Right atrium auricular region (tissue), 2 donors: ENCODE data around the gene OAF. TPM values are rescaled to one million over a fixed set of nuclear protein-coding genes. Genes with fewer than 3 reads are reported as not detected.

Source experiments
- DNase-seq: peaks from one replicate; pipeline ENCODE4 v3.0.0-alpha.2; 2019; ENCODE audit warnings: low spot score
- H3K27ac ChIP-seq, 2 donors: fragments of 200-600 bp; sonication (generic); 1 replicate in 1 of 2; 2 replicates in 1 of 2; pipeline ENCODE4 v1.5.1; 2016 to 2019
- H3K27me3 ChIP-seq, 2 donors: fragments of 200-600 bp; sonication (generic); one replicate each; pipeline versions ENCODE4 v1.5.1 to v1.6.0; 2017 to 2019
- H3K36me3 ChIP-seq: fragments of 200-600 bp; sonication (generic); one replicate; pipeline ENCODE4 v1.5.1; 2016
- H3K4me1 ChIP-seq, 2 donors: fragments of 200-600 bp; sonication (generic); one replicate each; pipeline versions ENCODE4 v1.5.1 to v1.6.0; 2017 to 2019
- H3K4me3 ChIP-seq, 2 donors: fragments of 200-600 bp; sonication (generic); 1 replicate in 1 of 2; 2 replicates in 1 of 2; pipeline ENCODE4 v1.5.1; 2017 to 2019; ENCODE audit warnings: mild to moderate bottlenecking in 1 of 2, moderate library complexity in 1 of 2
- H3K9me3 ChIP-seq, 2 donors: fragments of 200-600 bp; sonication (generic); one replicate each; pipeline ENCODE4 v1.5.1; 2019
- CTCF ChIP-seq, 2 donors: fragments of 200-600 bp; sonication (generic); IDR thresholded peaks; one replicate each; pipeline ENCODE4 v1.5.1; 2019; ENCODE audit warnings: antibody characterized with exemption in 2 of 2
- total RNA-seq, 2 donors: library from RNA; depleted of rRNA; stranded (reverse); fragments of >200 nt; gene quantifications; one replicate each; pipeline ENCODE4 v1.1.0, GENCODE V29; 2016

Gene OAF
- total RNA-seq, 2 donors from 2014 or later, result 27.9 to 43.6 TPM

- H3K4me1 ChIP-seq, result peaks cover 0 to 59% of the 10 kb centered on the region in 2 donors
- peak; percentile 85 for DNase-seq
- H3K27ac ChIP-seq, result peak overlapping the region; percentile 70 to 74
- H3K27me3 ChIP-seq, result no peaks in the 10 kb centered on the region
- H3K36me3 ChIP-seq, result no peaks in the 10 kb centered on the region
- no peak for TF ChIP-seq CTCF (IDR thresholded peaks at IDR 0.05)
- peak overlapping the region in 1 of 2 donors; percentile 15 for H3K4me3 ChIP-seq
- H3K9me3 ChIP-seq, result no peaks in the 10 kb centered on the region
These were observed 25.7 kb upstream of the OAF start for GRCh38 chr11:120184946-120185705.

- no peak for TF ChIP-seq CTCF (IDR thresholded peaks at IDR 0.05)
- Histone ChIP-seq H3K4me3 (no peak overlapping the region), H3K4me1 (peaks cover 0 to 51% of the 10 kb centered on the region in 2 donors), H3K27me3 (no peaks in the 10 kb centered on the region), H3K9me3 (no peaks in the 10 kb centered on the region), H3K27ac (peak overlapping the region; percentile 70 to 74), H3K36me3 (no peaks in the 10 kb centered on the region)
- DNase-seq, result no peak
These were observed 25.0 kb upstream of the OAF start for GRCh38 chr11:120185706-120186455.

- peak overlapping the region; percentile 70 to 74 for H3K27ac ChIP-seq
- no peaks in the 10 kb centered on the region for H3K27me3 ChIP-seq
- H3K36me3 ChIP-seq, result no peaks in the 10 kb centered on the region
- no peaks in the 10 kb centered on the region for H3K9me3 ChIP-seq
- DNase-seq, result no peak
- H3K4me3 ChIP-seq, result no peak overlapping the region
- peaks cover 0 to 49% of the 10 kb centered on the region in 2 donors for H3K4me1 ChIP-seq
- no peak for TF ChIP-seq CTCF (IDR thresholded peaks at IDR 0.05)
These were observed 24.4 kb upstream of the OAF start for GRCh38 chr11:120186456-120186773.

GRCh38 chr11:120186774-120187591 is 23.8 kb upstream of the OAF start:
- H3K9me3 ChIP-seq, result no peaks in the 10 kb centered on the region
- no peak for DNase-seq
- no peaks in the 10 kb centered on the region for H3K36me3 ChIP-seq
- H3K27ac ChIP-seq, result peak overlapping the region; percentile 70 to 74
- H3K4me1 ChIP-seq, result peaks cover 0 to 49% of the 10 kb centered on the region in 2 donors
- TF ChIP-seq CTCF (IDR thresholded peaks at IDR 0.05), result no peak
- no peaks in the 10 kb centered on the region for H3K27me3 ChIP-seq
- H3K4me3 ChIP-seq, result no peak overlapping the region

GRCh38 chr11:120188371-120188770 is 22.5 kb upstream of the OAF start:
- Histone ChIP-seq H3K9me3 (no peaks in the 10 kb centered on the region), H3K4me1 (peaks cover 0 to 40% of the 10 kb centered on the region in 2 donors), H3K4me3 (no peak overlapping the region), H3K36me3 (no peaks in the 10 kb centered on the region), H3K27me3 (no peaks in the 10 kb centered on the region), H3K27ac (peak overlapping the region; percentile 70 to 74)
- TF ChIP-seq CTCF (IDR thresholded peaks at IDR 0.05), result no peak
- no peak for DNase-seq
